HG02870 (cell line): ENCODE results near the gene ASB3.
"Not testable (repeated sequence)": the region's sequence is repeated elsewhere in the genome, so short reads cannot be mapped to it uniquely, and the experiment has no call there.

Experiments
- ATAC-seq: cut with Tn5 transposase; IDR thresholded peaks from one replicate; pipeline ENCODE4 v1.9.1; 2021; ENCODE audit warnings: mild to moderate bottlenecking, moderate library complexity; ENCODE audit not compliant: unreplicated experiment

ASB3 gene, protein sequence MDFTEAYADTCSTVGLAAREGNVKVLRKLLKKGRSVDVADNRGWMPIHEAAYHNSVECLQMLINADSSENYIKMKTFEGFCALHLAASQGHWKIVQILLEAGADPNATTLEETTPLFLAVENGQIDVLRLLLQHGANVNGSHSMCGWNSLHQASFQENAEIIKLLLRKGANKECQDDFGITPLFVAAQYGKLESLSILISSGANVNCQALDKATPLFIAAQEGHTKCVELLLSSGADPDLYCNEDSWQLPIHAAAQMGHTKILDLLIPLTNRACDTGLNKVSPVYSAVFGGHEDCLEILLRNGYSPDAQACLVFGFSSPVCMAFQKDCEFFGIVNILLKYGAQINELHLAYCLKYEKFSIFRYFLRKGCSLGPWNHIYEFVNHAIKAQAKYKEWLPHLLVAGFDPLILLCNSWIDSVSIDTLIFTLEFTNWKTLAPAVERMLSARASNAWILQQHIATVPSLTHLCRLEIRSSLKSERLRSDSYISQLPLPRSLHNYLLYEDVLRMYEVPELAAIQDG

DNA sequence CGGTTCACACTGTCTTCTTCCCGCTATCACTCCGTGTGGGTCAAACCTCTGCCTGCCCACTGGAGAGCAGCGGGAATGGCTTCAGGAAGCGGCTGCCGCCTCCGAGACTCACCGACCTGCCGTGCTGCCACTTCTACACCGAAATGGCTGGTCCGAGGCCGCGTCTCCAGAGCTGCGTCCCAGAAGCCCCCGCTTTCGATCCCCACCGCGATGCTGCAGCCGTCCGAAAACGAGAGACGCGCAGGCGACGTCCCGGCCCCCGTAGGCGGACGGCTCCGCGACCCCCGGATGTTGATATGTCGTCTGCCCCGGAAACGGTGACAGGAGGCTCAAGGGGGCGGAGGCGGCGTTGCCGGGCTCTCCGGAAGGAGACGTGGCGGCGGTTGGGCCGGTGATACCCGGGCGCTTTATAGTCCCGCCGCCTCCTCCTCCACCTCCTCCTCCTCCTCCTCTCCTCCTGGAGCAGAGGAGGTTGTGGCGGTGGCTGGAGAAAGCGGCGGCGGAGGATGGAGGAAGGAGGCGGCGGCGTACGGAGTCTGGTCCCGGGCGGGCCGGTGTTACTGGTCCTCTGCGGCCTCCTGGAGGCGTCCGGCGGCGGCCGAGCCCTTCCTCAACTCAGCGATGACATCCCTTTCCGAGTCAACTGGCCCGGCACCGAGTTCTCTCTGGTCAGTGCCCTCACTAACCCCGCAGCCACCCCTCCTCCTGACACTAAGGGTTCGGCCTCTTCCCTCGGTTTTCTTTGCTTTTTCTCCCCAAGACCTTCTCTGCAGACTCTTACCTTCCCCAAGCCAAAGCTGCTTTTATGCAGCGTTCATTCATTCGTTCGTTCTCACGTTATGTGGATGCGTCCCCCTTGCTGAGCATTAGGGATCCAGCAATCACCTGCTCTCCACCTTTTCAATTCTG is at the start of gene ASB3, which contains the start of gene ERLEC1:
ASB3 (minus strand) TSS at position 249 of the 909 bp plus-strand sequence. CDS start 21,381 bp downstream, outside the sequence.
ERLEC1 (plus strand) TSS at position 340 of the 909 bp plus-strand sequence; CDS start at position 507, 167 bp downstream.
- peak; percentile 93 for ATAC-seq

DNA sequence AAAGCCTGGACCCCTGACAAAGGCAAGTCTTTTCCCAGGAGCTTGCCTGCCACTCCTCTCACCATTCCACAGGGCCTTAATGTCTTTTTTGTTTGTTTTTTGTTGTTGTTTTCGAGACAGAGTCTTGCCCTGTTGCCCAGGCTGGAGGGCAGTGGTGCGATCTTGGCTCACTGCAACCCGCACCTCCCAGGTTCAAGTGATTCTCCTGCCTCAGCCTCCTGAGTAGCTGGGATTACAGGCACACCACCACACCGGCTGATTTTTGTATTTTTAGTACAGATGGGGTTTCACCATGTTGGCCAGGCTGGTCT is 43.2 kb upstream of the ASB3 start:
- ATAC-seq = not testable (repeated sequence)

DNA sequence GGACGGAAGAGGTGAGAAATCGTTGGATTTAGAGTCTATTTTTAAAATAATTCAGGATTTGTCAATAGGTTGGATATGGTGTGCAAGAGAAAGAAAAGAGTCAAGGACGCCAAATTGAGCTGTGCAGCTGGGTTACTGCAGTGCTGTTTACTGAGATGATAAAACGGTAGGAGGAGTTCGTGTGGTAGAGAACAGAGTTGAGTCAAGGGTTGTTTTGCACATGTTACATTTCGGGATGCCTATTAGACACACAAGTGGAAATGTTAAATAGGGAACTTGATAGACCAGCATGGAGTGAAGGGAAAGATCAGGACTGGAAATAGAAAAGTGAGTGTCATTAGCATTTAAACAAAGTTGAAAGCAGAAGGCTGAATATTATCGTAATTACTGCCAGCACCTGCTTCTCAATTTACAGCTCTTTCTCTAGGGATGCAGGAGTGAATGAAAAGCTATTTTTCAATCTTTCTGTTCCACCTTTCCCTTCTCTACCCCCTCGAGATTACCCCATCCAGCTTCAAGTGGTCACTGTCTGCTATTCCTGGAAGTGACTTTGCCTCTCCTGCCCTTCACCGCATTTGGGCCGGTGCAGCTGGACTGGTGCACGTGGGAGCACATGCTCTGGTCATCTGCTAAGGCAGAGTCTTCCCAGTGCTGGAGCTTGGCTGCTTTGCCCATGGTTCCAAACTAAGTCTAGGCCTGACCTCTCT is 42.7 kb upstream of the ASB3 start:
- no peak for ATAC-seq

DNA sequence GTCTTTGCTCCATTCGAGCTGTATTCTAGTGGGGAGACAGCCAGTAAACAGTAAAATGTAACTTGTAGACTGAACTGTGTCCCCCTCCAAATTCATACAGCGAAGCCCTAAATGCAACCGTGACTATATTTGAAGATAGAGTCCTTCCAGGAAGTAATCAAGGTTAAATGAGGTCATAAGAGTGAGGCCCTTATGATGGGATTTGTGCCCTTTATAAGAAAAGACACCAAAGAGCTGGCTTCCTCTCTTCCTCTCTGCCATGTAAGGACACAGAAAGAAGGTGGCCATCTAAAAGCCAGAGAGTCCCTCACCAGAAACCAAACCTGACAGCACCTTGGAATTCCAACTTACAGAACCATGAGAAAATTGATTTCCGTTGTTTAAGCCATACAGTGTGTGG is 41.6 kb upstream of the ASB3 start:
- ATAC-seq = no peak

DNA sequence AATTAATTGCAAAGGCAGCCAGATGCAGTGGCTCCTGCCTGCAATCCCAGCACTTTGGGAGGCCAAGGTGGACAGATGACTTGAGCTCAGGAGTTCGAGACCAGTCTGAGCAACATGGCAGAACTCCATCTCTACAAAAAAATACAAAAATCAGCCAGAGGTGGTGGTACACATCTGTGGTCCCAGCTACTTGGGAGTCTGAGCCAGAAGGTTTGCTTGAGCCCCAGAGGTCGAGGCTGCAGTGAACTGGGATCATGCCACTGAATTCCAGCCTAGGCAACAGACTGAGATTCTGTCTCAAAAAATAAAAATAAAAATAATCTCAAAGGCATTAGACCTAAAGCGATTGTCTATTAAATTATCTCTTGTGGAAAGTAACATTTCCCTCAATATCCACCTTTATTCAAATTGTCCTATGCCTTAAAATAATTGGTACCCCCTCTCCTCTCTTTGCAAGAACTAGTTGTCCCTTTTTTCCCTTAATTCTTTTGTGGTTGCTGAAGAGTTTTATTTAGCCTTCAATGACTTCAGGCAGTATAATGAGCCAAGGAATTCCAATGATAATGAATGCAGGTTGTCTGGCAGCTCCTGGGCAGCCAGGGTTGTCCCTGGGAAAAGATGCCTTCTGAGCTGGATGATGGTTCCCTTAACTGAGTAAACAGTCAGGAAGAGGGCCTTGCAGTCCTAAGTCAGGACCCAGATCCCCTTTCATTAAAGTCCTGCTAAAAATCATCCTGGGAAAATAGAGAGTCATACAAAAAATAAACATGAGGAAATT is 40.8 kb upstream of the ASB3 start:
- ATAC-seq = no peak

DNA sequence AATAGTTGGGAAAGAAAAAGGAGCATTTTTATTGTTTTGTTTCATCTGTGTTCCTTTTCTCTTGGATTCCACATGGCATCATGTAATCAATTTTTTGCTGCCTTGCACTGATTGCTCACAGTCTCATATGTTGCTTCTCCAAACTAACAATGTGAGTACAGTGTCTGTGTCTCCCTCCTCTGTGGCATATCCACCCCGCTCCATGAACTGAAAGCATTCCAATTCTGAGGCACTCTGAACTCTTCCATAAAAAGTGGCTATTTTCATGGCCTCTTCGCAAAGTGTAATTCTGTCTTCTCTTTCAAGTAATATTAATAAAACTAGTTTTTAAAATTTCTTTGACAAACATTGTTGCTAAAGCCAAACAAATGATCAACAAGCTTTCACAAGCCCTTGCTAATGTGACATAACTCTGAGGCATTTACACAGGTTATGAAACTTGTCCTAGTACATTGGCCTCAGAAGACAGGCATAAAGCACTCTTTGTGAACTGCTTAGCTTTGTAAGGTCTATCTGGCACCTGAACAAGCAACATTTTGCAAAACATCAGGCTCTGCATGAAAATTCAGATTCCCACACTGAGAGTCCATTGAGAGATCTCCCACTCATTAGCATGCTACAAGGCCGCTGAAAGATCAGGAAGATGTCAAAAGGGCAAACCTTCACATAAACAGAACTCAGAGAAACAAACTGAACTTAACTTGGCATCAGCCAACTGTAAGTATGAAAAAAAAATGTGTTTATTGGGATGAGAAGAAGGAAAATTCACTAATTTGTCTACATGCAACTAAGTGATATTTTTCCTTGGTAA is 40.0 kb upstream of the ASB3 start:
- no peak for ATAC-seq

DNA sequence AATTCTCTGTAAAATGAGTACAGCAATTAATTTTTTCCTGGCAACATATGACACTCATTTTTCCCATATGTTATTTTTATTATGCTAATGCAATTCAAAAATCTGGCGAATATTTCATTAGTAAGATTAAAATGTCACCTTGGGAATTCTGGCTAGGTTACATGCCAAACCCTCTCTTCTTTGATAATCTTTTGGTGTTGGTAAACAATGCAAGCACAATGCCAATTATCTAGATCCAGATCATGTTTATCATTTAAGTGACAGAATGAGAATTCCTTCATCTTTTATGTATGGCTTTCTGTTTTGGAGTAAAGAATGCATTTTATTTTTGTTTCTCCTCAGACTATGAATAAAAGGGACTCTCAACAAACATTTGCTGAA is 39.3 kb upstream of the ASB3 start:
- ATAC-seq = no peak

DNA sequence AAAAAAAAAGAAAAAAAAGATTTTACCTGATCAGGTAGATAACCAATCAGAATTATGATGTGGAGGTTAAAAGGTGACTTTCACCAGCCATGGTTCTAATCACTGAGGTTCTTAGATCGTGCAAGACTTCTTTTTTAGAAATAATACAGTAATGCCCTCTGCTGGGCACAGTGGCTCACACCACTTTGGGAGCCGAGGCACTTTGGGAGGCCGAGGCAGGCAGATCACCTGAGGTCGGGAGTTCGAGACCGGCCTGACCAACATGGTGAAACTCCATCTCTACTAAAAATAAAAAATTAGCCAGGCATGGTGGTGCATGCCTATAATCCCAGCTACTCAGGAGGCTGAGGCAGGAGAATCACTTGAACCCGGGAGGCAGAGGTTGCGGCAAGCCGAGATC is 36.9 kb upstream of the ASB3 start:
- not testable (repeated sequence) for ATAC-seq

DNA sequence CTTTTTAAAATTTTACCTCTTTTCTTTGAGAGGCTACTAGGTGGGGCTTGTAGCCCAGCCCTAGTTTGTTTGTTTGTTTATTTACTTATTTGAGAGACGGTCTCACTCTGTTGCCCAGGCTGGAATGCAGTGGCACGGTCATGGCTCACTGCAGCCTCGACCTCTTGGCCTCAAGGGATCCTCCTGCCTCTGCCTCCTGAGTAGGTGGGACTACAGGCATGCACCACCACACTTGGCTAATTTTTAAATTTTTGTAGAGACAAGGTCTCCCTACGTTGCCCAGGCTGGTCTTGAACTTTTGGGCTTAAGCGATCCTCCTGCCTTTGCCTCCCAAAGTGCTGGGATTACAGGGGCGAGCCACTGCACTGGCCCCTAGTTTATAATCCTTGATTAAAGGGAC is 35.1 kb upstream of the ASB3 start:
- ATAC-seq = no peak

DNA sequence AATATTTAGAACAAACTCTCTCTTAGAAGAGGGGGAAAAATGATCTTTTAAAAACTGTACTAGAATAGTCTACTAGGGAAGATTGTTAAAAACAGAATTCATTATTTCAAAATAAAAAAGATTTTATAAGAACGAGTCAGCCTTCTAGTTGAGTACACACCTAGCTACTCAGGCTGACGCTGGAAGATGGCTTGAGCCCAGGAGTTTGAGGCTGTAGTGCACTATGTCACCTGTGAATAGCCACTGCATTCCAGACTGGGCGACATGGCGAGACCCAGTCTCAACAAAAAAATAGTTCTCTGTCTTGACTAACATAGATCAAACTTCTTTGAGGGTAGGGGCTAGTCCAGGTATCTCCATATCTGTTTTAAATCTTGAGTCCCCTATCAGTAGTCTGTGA is 34.0 kb upstream of the ASB3 start:
- no peak for ATAC-seq

DNA sequence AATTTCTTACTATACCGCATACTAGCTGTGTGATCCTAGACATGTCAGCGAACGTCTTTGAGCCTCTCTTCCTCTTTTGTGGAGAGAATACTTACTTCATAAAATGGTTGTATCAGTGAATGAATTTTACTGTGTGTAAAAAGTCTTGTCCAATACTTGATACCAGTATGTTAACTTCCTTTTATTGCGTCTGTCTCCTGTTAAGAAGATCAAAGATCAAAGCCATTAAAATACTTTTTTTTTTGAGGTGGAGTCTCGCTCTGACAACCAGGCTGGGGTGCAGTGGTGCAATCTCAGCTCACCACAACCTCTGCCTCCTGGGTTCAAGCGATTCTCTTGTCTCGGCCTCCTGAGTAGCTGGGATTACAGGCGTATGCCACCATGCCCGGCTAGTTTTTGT is 33.3 kb upstream of the ASB3 start:
- ATAC-seq = no peak

DNA sequence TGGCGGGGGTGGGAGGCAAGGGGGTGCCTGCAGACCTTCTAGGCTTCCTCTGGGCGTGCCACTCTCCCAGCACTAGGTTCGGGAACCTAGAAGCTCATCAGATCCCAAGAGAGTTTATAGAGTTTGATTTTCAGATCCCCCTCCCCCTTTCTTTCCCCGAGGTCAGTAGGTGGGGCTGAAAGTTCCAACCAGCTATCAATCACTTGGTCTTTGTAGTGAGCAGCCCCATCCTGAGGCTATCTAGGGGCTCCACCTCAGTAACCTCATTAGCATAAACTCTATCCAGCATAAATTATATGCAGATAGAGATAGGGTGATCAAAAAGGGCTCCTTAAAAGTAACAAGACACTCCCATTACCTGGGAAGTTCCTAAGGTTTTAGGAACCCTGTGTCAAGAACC is 32.9 kb upstream of the ASB3 start:
- no peak for ATAC-seq

DNA sequence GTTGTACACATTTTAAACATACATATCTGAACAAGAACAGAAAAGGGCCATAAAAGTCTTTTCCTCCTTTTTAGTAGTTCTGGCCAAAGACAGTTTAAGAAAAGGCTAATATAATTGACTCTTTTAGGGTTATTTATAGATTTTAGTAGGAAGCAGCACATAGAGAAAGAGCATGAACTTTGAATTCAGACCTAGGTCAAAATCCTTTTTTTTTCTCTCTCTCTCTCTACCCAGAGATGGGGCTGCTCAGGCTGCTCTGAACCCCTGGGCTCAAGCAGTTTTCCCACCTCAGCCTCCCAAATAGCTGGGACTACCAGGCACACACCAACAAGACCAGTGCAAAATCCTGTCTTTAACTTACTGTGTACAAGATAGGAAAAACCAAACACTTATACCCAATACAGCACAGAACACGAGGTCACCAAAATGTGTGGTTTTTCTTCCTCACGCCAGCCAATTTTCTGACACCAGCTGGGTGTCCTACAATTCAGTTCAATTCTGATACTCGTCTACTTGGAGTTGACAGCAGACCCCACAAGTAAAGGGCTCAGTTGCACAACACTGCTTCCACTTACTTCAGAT is 32.2 kb upstream of the ASB3 start:
- ATAC-seq = no peak

DNA sequence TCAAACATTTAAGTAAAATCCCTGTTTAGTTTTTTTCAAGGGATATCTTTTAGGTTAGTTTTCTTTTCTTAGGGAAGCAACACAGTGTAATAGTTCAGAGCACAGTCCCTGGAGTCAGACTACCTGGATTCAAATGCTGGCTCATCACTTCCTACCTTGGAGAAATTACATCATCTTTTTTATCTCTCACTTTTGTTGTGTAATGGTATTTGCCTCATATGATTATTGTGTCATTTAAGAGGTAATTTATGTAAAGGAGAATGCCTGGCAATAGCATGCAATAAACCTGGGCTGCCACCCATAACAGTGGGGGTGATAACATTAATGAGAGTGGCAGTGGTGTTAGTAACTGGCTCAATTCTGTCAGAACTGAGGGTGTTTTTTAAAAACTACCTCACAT is 26.4 kb upstream of the ASB3 start:
- ATAC-seq = no peak

DNA sequence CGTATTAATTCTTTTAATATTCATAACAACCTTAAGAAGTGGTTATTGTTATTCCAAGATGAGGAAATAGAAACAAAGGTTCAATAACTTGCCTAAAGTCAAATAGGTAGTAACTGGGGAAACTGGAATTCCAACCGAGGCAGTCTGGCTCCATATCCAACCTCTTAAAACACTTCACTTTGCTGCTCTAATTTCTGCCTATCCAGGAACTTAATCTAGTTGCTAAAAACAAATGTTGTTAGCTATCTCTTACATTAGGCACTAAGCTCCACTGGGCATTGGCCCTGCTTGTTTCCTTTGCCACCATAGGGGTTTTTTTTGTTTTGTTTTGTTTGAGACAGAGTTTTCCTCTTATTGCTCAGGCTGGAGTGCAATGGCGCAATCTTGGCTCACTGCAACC is 24.8 kb upstream of the ASB3 start:
- no peak for ATAC-seq

DNA sequence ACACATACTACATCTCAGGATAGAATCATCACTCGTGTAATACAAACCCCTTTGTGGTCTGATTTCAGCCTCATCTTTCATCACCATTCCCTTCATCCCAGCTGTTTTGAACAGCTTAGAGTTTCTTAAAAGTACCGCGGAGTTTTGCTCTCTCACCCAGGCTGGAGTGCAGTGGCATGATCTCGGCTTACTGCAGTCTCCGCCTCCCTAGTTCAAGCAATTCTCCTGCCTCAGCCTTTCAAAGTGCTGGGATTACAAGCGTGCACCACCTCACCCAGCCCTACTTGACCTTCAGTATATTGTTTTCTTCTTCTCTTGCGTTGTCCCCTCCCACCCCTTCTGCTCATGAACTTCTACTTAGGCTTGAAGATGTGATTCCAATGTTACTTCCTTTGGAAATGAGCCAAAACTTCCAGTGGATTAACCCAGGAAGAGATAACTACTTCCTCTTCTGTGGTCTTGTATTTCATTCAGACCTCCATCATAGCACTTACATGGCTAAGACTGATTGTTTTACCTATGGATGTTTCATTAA is 15.9 kb upstream of the ASB3 start:
- no peak for ATAC-seq

DNA sequence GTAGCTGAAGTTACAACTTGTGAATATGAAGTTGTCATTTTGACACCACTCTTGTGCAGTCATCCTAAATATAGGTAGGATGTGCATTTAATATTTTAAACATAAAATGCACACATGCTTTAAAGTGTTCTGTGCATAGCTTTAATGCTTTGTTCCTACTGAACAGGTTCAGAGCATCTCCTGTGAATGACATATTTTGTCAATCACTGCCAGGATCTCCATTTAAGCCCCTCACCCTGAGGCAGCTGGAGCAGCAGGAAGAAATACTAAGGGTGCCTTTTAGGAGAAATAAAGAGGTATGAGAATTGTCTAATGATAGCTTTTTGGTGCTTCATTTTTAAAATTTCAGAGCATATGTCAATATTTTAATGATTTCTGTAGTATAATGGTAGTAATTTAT is 14.8 kb upstream of the ASB3 start:
- no peak for ATAC-seq

DNA sequence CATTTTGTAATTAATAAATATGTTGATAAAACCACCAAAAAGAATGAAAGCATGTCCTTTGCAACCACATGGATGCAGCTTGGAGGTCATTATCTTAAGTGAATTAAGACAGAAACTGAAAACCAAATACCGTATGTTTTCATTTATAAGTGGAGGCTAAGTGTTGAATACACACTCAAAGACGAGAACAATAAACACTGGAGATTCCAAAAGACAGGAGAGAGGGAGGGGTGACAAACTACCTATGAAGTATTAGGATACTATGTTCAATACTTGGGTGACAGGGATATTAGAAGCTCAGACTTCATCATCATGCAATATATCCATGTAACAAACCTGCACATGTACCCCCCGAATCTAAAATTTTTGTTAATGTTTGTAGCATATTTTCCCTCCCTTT is 7.1 kb upstream of the ASB3 start:
- no peak for ATAC-seq

DNA sequence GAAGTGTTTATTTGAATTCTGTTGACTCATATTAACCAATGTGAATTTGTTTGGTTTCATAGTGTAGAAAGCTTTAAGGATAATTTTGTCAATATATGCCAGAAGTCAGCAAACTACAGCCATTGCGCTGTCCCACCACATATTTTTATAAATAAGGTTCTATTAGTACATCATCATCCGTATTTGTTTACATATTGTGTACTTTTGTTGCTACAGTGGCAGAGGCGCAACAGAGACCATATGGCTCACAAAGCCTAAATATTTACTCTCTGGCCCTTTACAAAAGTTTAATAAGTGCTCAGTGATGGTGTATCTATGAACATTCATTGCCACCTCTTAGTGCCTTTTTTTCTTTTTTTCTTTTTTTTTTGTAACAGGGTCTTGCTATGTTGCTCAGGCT is 6.5 kb upstream of the ASB3 start:
- ATAC-seq = no peak
